Measurements from ENCODE around the gene NUAK2.
"Not testable (repeated sequence)": the region's sequence is repeated elsewhere in the genome, so short reads cannot be mapped to it uniquely, and the experiment has no call there.

The NUAK2 gene

GRCh38 chr1:205321162-205321958 is at the start of gene NUAK2:
NUAK2 (minus strand) TSS chr1:205321745; CDS start chr1:205321628, 117 bp downstream.
- DNase-seq (ENCODE audit: low read depth) = peak; percentile 94

- DNase-seq (ENCODE audit: low read depth) = no peak
Observed at GRCh38 chr1:205370780-205371179, 49.2 kb upstream of the NUAK2 start.

GRCh38 chr1:205369701-205370123 is 48.2 kb upstream of the NUAK2 start:
- DNase-seq (ENCODE audit: low read depth) = no peak

GRCh38 chr1:205368478-205368877 is 46.9 kb upstream of the NUAK2 start:
- DNase-seq (ENCODE audit: low read depth) = no peak

GRCh38 chr1:205365945-205366463 is 44.5 kb upstream of the NUAK2 start:
- no peak for DNase-seq (ENCODE audit: low read depth)

GRCh38 chr1:205365086-205365485 is 43.5 kb upstream of the NUAK2 start:
- not testable (repeated sequence) for DNase-seq (ENCODE audit: low read depth)

- DNase-seq (ENCODE audit: low read depth) = no peak
Observed at GRCh38 chr1:205360891-205361290, 39.3 kb upstream of the NUAK2 start.

GRCh38 chr1:205359771-205360565 is 38.4 kb upstream of the NUAK2 start:
- DNase-seq (ENCODE audit: low read depth) = no peak

- DNase-seq (ENCODE audit: low read depth) = no peak
Observed at GRCh38 chr1:205358579-205358978, 37.0 kb upstream of the NUAK2 start.

GRCh38 chr1:205357567-205357966 is 36.0 kb upstream of the NUAK2 start:
- no peak for DNase-seq (ENCODE audit: low read depth)

- no peak for DNase-seq (ENCODE audit: low read depth)
Observed at GRCh38 chr1:205356440-205357139, 35.0 kb upstream of the NUAK2 start, which contains the start of gene KLHDC8A. KLHDC8A (minus strand) TSS chr1:205356922; CDS start chr1:205343604, 13,318 bp downstream.

- DNase-seq (ENCODE audit: low read depth) = no peak
Observed at GRCh38 chr1:205355075-205355453, 33.5 kb upstream of the NUAK2 start.

GRCh38 chr1:205354259-205355074 is 32.9 kb upstream of the NUAK2 start:
- DNase-seq (ENCODE audit: low read depth) = peak; percentile 74

- no peak for DNase-seq (ENCODE audit: low read depth)
Observed at GRCh38 chr1:205353612-205354011, 32.1 kb upstream of the NUAK2 start.

GRCh38 chr1:205353191-205353590 is 31.6 kb upstream of the NUAK2 start:
- no peak for DNase-seq (ENCODE audit: low read depth)

- peak; percentile 43 for DNase-seq (ENCODE audit: low read depth)
Observed at GRCh38 chr1:205351984-205352713, 30.6 kb upstream of the NUAK2 start.

GRCh38 chr1:205350691-205351141 is 29.2 kb upstream of the NUAK2 start:
- no peak for DNase-seq (ENCODE audit: low read depth)

GRCh38 chr1:205350124-205350523 is 28.6 kb upstream of the NUAK2 start:
- no peak for DNase-seq (ENCODE audit: low read depth)

GRCh38 chr1:205348554-205349487 is 27.3 kb upstream of the NUAK2 start:
- DNase-seq (ENCODE audit: low read depth) = no peak

All from ELR (cell line).